ENCODE measurements around the gene NBAS. TPM values are rescaled to one million over a fixed set of nuclear protein-coding genes. Genes with fewer than 3 reads are reported as not detected.

Gene NBAS
- total and polyA plus RNA-seq, 9 of the 15 experiments (the other 6 are each of a cell fraction or from before 2014, with no cell fraction given) = 15.3 to 94.4 (median 69.9) TPM

DNA sequence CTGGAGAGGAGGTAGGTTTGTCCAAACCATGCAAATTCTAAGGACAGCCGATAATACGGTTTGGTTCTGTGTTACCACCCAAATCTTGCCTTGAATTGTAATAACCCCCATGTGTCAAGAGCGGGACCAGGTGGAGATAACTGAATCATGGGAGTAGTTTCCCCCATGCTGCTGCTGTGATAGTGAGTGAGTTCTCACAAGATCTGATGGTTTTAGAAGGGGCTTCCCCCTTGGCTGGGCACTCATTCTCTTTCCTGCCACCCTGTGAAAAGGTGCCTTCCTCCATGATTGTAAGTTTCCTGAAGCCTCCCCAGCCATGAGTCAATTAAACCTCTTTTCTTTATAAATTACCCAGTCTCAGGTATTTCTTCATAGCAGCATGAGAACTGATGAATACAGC, 295.2 kb downstream of the NBAS start:
- Histone ChIP-seq H3K27ac (ENCODE audit: extremely low read depth, low read depth, low read length) (no peak overlapping the region), H3K27me3 (ENCODE audit: control insufficient read depth in 2 of 2, insufficient read depth in 2 of 2, low read length in 2 of 2) (no peaks in the 10 kb centered on the region), H4K20me1 (replicated peaks; ENCODE audit: control insufficient read depth, insufficient read depth, low read length) (no peaks in the 10 kb centered on the region), H3K4me3 (no peak overlapping the region), H3K79me2 (ENCODE audit: control insufficient read depth, insufficient read depth, low read length) (no peaks in the 10 kb centered on the region), H3K4me1 (replicated peaks in 1 of 2; ENCODE audit: control insufficient read depth in 2 of 2, insufficient read depth in 2 of 2, low read length in 2 of 2) (no peaks in the 10 kb centered on the region), H3K36me3 (ENCODE audit: control insufficient read depth, insufficient read depth, low read length) (peaks cover 54% of the 10 kb centered on the region; the same call in 2 of the 3 replicates), H3K9me1 (ENCODE audit: control insufficient read depth, insufficient read depth, low read length) (no peaks in the 10 kb centered on the region), H3K9me3 (replicated peaks; ENCODE audit: control insufficient read depth, insufficient read depth, low read depth, low read length) (no peaks in the 10 kb centered on the region; the same call in 1 of the 2 replicates), H3K9ac (ENCODE audit: insufficient read depth in 1 of 2, low read depth in 2 of 2, low read length in 2 of 2) (no peak overlapping the region), H2AFZ (ENCODE audit: low read depth, low read length) (no peak overlapping the region), H3K4me2 (ENCODE audit: insufficient read depth, low read length) (no peak overlapping the region)
- TF ChIP-seq, protein P1, sequence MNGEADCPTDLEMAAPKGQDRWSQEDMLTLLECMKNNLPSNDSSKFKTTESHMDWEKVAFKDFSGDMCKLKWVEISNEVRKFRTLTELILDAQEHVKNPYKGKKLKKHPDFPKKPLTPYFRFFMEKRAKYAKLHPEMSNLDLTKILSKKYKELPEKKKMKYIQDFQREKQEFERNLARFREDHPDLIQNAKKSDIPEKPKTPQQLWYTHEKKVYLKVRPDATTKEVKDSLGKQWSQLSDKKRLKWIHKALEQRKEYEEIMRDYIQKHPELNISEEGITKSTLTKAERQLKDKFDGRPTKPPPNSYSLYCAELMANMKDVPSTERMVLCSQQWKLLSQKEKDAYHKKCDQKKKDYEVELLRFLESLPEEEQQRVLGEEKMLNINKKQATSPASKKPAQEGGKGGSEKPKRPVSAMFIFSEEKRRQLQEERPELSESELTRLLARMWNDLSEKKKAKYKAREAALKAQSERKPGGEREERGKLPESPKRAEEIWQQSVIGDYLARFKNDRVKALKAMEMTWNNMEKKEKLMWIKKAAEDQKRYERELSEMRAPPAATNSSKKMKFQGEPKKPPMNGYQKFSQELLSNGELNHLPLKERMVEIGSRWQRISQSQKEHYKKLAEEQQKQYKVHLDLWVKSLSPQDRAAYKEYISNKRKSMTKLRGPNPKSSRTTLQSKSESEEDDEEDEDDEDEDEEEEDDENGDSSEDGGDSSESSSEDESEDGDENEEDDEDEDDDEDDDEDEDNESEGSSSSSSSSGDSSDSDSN (IDR thresholded peaks at IDR 0.05; ENCODE audit: borderline replicate concordance in 1 of 2, low read depth in 2 of 2, low read length in 2 of 2) = no peak
- no peak for TF ChIP-seq ZKSCAN1 (IDR thresholded peaks at IDR 0.05; ENCODE audit: low read depth, low read length)
- TF ChIP-seq ZNF140 (CRISPR knock-in tag; IDR thresholded peaks at IDR 0.05) = no peak
- TF ChIP-seq U2AF1 (optimal IDR thresholded peaks at IDR 0.05; ENCODE audit: low read depth, low read length) = no peak
- no peak for TF ChIP-seq SLC30A9 (CRISPR knock-in tag; IDR thresholded peaks at IDR 0.05)
- TF ChIP-seq TCF3 (CRISPR knock-in tag; IDR thresholded peaks at IDR 0.05) = no peak
- TF ChIP-seq, protein P2, sequence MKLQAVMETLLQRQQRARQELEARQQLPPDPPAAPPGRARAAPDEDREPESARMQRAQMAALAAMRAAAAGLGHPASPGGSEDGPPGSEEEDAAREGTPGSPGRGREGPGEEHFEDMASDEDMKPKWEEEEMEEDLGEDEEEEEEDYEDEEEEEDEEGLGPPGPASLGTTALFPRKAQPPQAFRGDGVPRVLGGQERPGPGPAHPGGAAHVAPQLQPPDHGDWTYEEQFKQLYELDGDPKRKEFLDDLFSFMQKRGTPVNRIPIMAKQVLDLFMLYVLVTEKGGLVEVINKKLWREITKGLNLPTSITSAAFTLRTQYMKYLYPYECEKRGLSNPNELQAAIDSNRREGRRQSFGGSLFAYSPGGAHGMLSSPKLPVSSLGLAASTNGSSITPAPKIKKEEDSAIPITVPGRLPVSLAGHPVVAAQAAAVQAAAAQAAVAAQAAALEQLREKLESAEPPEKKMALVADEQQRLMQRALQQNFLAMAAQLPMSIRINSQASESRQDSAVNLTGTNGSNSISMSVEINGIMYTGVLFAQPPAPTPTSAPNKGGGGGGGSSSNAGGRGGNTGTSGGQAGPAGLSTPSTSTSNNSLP (IDR thresholded peaks at IDR 0.05; ENCODE audit: borderline replicate concordance, low read depth, low read length) = no peak
- no TSS peak for BruUV-seq (replicated peaks)
- ChIA-PET CTCF (ENCODE audit: low intra/inter-chr PET ratio) (no interaction called here), POLR2A (no interaction called here)
- ATAC-seq (no peak), FAIRE-seq (no peak), DNase-seq (ENCODE audit: extremely low read depth in 1 of 4, low spot score in 3 of 4) (no peak)
- intact Hi-C loops (cut with micrococcal nuclease) = no loop called here
- WGBS (ENCODE audit: insufficient coverage, low coverage, missing lambda C conversion rate) = 61% methylated on average over 3 of the region's 3 CpGs
- in situ Hi-C loops (cut with MboI) = no loop called here

Measured in K562 (cell line).